CD14-positive monocyte (primary cell): ENCODE results near the gene AKT1. TPM values are rescaled to one million over a fixed set of nuclear protein-coding genes. Genes with fewer than 3 reads are reported as not detected.

ENCODE experiments used
- DNase-seq, 3 donors: peaks; one replicate each; pipeline ENCODE4 v3.0.0-alpha.2; 2011 to 2022
- H2AFZ ChIP-seq: 2 replicates; pipeline ENCODE4 v1.6.0; 2012; ENCODE audit warnings: mild to moderate bottlenecking, low read depth, low read length, inconsistent platforms; ENCODE audit not compliant: insufficient read depth, poor library complexity, severe bottlenecking
- H3K27ac ChIP-seq, 2 donors: 1 replicate in 1 of 2; 2 replicates in 1 of 2; pipeline ENCODE4 v1.5.1; 2012 to 2013; ENCODE audit warnings: low read length in 2 of 2, control low read depth in 1 of 2, inconsistent platforms in 1 of 2, low read depth in 1 of 2, mild to moderate bottlenecking in 1 of 2
- H3K27me3 ChIP-seq, 2 donors: one replicate each; pipeline versions ENCODE4 v1.6.0 to v1.6.1; 2011 to 2013; ENCODE audit warnings: low read length in 2 of 2; ENCODE audit not compliant: control insufficient read depth in 2 of 2, insufficient read depth in 2 of 2
- H3K36me3 ChIP-seq, 2 donors: replicated peaks in 1 of 2; 1 replicate in 1 of 2; 2 replicates in 1 of 2; pipeline versions ENCODE4 v1.5.1 to v1.6.1; 2012 to 2013; ENCODE audit warnings: low read length in 2 of 2, control low read depth in 1 of 2, inconsistent platforms in 1 of 2, mild to moderate bottlenecking in 1 of 2; ENCODE audit not compliant: insufficient read depth in 2 of 2, control insufficient read depth in 1 of 2
- H3K4me1 ChIP-seq, 2 donors: 1 replicate in 1 of 2; 2 replicates in 1 of 2; pipeline versions ENCODE4 v1.5.1 to v1.6.1; 2012 to 2013; ENCODE audit warnings: low read length in 2 of 2, control low read depth in 1 of 2, inconsistent platforms in 1 of 2, mild to moderate bottlenecking in 1 of 2, moderate library complexity in 1 of 2; ENCODE audit not compliant: insufficient read depth in 2 of 2, control insufficient read depth in 1 of 2
- H3K4me2 ChIP-seq: replicated peaks from 2 replicates; pipeline ENCODE3; 2012; ENCODE audit warnings: low read length, moderate library complexity, mild to moderate bottlenecking; ENCODE audit not compliant: poor library complexity, severe bottlenecking; ENCODE audit errors: extremely low read depth
- H3K4me3 ChIP-seq, 3 experiments: fragments of 200-600 bp in 1 of 3; sonication (generic) in 1 of 3; replicated peaks in 1 of 3; 1 replicate in 2 of 3; 2 replicates in 1 of 3; pipeline ENCODE4 v1.5.1; 2011 to 2013; ENCODE audit warnings: low read length in 3 of 3, mild to moderate bottlenecking in 3 of 3, control low read depth in 2 of 3, low read depth in 2 of 3, inconsistent platforms in 1 of 3, moderate library complexity in 1 of 3
- H3K79me2 ChIP-seq: 2 replicates; pipeline ENCODE4 v1.6.0; 2012; ENCODE audit warnings: mild to moderate bottlenecking, control low read depth, inconsistent platforms, low read length, moderate library complexity; ENCODE audit not compliant: insufficient read depth
- H3K9ac ChIP-seq: 2 replicates; pipeline ENCODE4 v1.6.0; 2017; ENCODE audit warnings: low read length, mild to moderate bottlenecking; ENCODE audit not compliant: insufficient read depth, poor library complexity, severe bottlenecking
- H3K9me3 ChIP-seq, 2 donors: replicated peaks in 1 of 2; 1 replicate in 1 of 2; 2 replicates in 1 of 2; pipeline versions ENCODE4 v1.5.1 to v1.6.1; 2012 to 2013; ENCODE audit warnings: low read length in 2 of 2, control low read depth in 1 of 2; ENCODE audit not compliant: control insufficient read depth in 1 of 2, insufficient read depth in 1 of 2
- H4K20me1 ChIP-seq: 2 replicates; pipeline ENCODE4 v1.6.0; 2012; ENCODE audit warnings: mild to moderate bottlenecking, low read length, control low read depth, moderate library complexity; ENCODE audit not compliant: insufficient read depth
- H3K27ac Mint-ChIP-seq, 7 donors: one replicate each; pipeline ENCODE4 v1.8.0; 2020; ENCODE audit warnings: mild to moderate bottlenecking in 7 of 7, mixed read lengths in 7 of 7, moderate library complexity in 6 of 7, inconsistent platforms in 2 of 7
- H3K27me3 Mint-ChIP-seq, 3 donors: one replicate each; pipeline ENCODE4 v1.8.0; 2021 to 2022; ENCODE audit warnings: low read depth in 3 of 3, mild to moderate bottlenecking in 3 of 3, mixed read lengths in 3 of 3, moderate library complexity in 3 of 3, inconsistent platforms in 1 of 3
- H3K36me3 Mint-ChIP-seq, 2 donors: one replicate each; pipeline ENCODE4 v1.8.0; 2020; ENCODE audit warnings: mixed read lengths in 2 of 2, inconsistent platforms in 1 of 2, mild to moderate bottlenecking in 1 of 2
- H3K4me1 Mint-ChIP-seq: one replicate; pipeline ENCODE4 v1.8.0; 2020; ENCODE audit warnings: mild to moderate bottlenecking, mixed read lengths
- H3K4me3 Mint-ChIP-seq, 2 donors: one replicate each; pipeline ENCODE4 v1.8.0; 2020; ENCODE audit warnings: mild to moderate bottlenecking in 2 of 2, mixed read lengths in 2 of 2, moderate library complexity in 1 of 2
- H3K9me3 Mint-ChIP-seq, 7 donors: one replicate each; pipeline ENCODE4 v1.8.0; 2020 to 2022; ENCODE audit warnings: mixed read lengths in 7 of 7, mild to moderate bottlenecking in 6 of 7, moderate library complexity in 6 of 7, inconsistent platforms in 2 of 7
- CTCF ChIP-seq: fragments of 200-600 bp; IDR thresholded peaks from one replicate; pipeline ENCODE4 v1.8.0; 2022; ENCODE audit warnings: antibody characterized with exemption, mild to moderate bottlenecking
- WGBS: methylation state at CpG from one replicate; pipeline ENCODE4 v1.1.5; 2013; ENCODE audit warnings: missing lambda C conversion rate; ENCODE audit not compliant: insufficient coverage; 5-methylcytosine and 5-hydroxymethylcytosine counted together
- intact Hi-C, 2 donors: fragments of 100-400 bp; cut with micrococcal nuclease; formaldehyde crosslinking; loops; one replicate each; pipeline versions ENCODE4 v1.15.0 to v1.15.1; 2023
- polyA plus RNA-seq, 3 donors: library from polyadenylated mRNA; depleted of rRNA in 1 of 3; unstranded in 2 of 3; stranded (reverse) in 1 of 3; fragments of 300-500 nt in 2 of 3; fragments of >200 nt in 1 of 3; fragmentation: Illumina TruSeq in 2 of 3; gene quantifications; 1 replicate in 2 of 3; 2 replicates in 1 of 3; pipeline ENCODE4 v1.2.3, GENCODE V29; 2012 to 2021

AKT1 gene
- polyA plus RNA-seq, 3 donors: 7.2 to 180 (median 26.4) TPM

GRCh38 chr14:104724407-104724980, 71.1 kb downstream of the AKT1 start:
- WGBS: 10% methylated on average over 23 of the region's 27 CpGs
- intact Hi-C loops: loop anchor here in 1 of 2 donors (5.0 kb wide), 1 partner anchor 73 kb away; the partner anchor contains the start of gene AKT1
- H3K4me2 ChIP-seq: peak overlapping the region; percentile 88
- TF ChIP-seq CTCF: no peak
- Mint-ChIP-seq H3K36me3 (peaks cover 0 to 6% of the 10 kb centered on the region in 2 donors), H3K4me1 (peaks cover 8% of the 10 kb centered on the region), H3K4me3 (peak overlapping the region; percentile 56 to 76), H3K9me3 (no peaks in the 10 kb centered on the region), H3K27me3 (peaks cover 3 to 23% (median 9%) of the 10 kb centered on the region in 3 donors), H3K27ac (no peak overlapping the region)
- no peaks in the 10 kb centered on the region for H3K36me3 ChIP-seq
- H4K20me1 ChIP-seq: no peaks in the 10 kb centered on the region
- peaks cover 14 to 23% of the 10 kb centered on the region in 2 donors for H3K4me1 ChIP-seq
- H3K79me2 ChIP-seq: no peaks in the 10 kb centered on the region
- no peak for DNase-seq
- peak overlapping the region; percentile 98 for H2AFZ ChIP-seq
- H3K9ac ChIP-seq: peak overlapping the region; percentile 65
- no peaks in the 10 kb centered on the region for H3K9me3 ChIP-seq
- peak overlapping the region; percentile 26 to 89 (median 64) for H3K4me3 ChIP-seq
- peaks cover 0 to 8% of the 10 kb centered on the region in 2 donors for H3K27me3 ChIP-seq
- no peak overlapping the region for H3K27ac ChIP-seq

DNA sequence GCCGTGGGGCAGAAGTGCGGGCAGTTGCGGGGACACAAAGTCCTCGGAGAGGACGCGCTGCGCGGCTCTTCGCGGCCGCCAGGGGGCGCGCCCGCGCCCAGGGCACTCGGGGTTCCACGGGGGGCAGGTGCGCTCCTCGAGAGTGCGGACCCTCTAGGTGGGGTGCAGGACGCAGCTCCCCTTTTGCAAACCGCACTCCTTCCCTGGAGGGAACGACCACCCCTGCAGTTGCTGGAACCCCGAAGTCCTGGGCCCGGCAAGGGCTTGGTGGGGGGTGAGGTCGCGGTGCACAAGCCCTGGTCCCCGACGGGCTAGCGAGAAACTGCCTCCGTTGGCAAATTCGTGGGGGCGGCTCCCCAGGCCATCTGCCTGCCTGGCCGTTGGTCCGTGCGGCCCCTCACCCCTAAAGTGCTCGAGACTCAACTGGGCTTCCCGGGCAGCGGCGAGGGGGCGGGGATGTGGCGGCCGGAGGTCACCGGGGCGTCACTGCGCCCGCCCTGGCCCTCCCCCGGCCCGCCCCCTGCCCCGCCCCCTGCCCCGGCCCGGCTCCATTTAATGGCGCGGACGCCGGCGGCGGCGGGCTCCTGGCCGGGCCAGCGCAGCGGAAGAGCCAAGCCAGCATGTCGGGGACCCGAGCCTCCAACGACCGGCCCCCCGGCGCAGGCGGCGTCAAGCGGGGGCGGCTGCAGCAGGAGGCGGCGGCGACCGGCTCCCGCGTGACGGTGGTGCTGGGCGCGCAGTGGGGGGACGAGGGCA, 71.7 kb downstream of the AKT1 start, which contains the start of gene ADSS1:
ADSS1 (plus strand) TSS at position 579 of the 756 bp plus-strand sequence; CDS start at position 621, 42 bp downstream.
- no peaks in the 10 kb centered on the region for H3K9me3 ChIP-seq
- H3K4me3 Mint-ChIP-seq: peak within 1 kb of the TSS; percentile 76 to 82
- H3K27me3 Mint-ChIP-seq: peaks cover 3 to 23% (median 7%) of the 10 kb centered on the region in 3 donors
- peak within 1 kb of the TSS; percentile 64 to 98 (median 89) for H3K4me3 ChIP-seq
- peak; percentile 45 to 53 (median 52) for DNase-seq
- H3K27ac ChIP-seq: peak within 1 kb of the TSS in 1 of 2 donors; percentile 52
- peak within 1 kb of the TSS; percentile 65 for H3K9ac ChIP-seq
- H3K36me3 ChIP-seq: no peaks in the 10 kb centered on the region
- H3K4me2 ChIP-seq: peak within 1 kb of the TSS; percentile 88
- intact Hi-C loops: loop anchor here in 1 of 2 donors (5.0 kb wide), 1 partner anchor 73 kb away; the partner anchor contains the start of gene AKT1
- peak; percentile 100 for TF ChIP-seq CTCF
- H3K4me1 ChIP-seq: peaks cover 14 to 23% of the 10 kb centered on the region in 2 donors
- H3K27me3 ChIP-seq: peaks cover 0 to 8% of the 10 kb centered on the region in 2 donors
- no peaks in the 10 kb centered on the region for H4K20me1 ChIP-seq
- peaks cover 0 to 6% of the 10 kb centered on the region in 2 donors for H3K36me3 Mint-ChIP-seq
- H2AFZ ChIP-seq: peak within 1 kb of the TSS; percentile 98
- no peaks in the 10 kb centered on the region for H3K79me2 ChIP-seq
- no peaks in the 10 kb centered on the region for H3K9me3 Mint-ChIP-seq
- peaks cover 8% of the 10 kb centered on the region for H3K4me1 Mint-ChIP-seq
- peak within 1 kb of the TSS in 6 of 7 donors; percentile 24 to 72 (median 42) for H3K27ac Mint-ChIP-seq
- 0% methylated on average over 75 of the region's 82 CpGs for WGBS
